GM12864 (cell line): ENCODE results near the gene RDH8.

ENCODE experiments used
- DNase-seq: peaks from one replicate; pipeline ENCODE4 v3.0.0-alpha.2; 2011; ENCODE audit warnings: low read depth
- H3K4me3 ChIP-seq: 2 replicates; pipeline ENCODE4 v1.5.1; 2011; ENCODE audit warnings: mild to moderate bottlenecking, low read depth, low read length, control low read depth
- TF ChIP-seq, protein P1 (sequence below): IDR thresholded peaks from 2 replicates; pipeline ENCODE4 v1.5.1; 2011; ENCODE audit warnings: low read depth, mild to moderate bottlenecking, moderate library complexity, low read length, control low read depth, inconsistent platforms; ENCODE audit errors: missing control alignments

The RDH8 gene

DNA sequence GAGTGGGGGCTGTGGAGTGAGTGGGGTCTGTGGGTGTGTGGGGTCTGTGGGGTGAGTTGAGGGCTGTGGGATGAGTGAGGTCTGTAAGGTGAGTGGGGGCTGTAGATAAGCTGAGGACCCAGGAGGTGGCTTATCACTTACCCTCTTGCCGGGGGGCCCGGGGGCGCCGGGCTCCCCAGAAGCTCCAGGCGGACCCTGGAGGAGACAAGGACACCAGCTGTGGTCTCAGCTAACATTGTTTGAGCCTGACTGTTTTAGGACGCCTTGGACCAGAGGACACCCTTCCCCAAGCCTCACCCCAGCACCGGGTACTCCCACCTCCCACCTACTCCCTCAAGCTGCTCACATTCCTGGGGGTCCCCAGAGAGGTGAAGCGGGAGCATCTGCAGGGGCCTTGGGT is 42.8 kb upstream of the RDH8 start:
- no peak overlapping the region for H3K4me3 ChIP-seq
- TF ChIP-seq, protein P1, sequence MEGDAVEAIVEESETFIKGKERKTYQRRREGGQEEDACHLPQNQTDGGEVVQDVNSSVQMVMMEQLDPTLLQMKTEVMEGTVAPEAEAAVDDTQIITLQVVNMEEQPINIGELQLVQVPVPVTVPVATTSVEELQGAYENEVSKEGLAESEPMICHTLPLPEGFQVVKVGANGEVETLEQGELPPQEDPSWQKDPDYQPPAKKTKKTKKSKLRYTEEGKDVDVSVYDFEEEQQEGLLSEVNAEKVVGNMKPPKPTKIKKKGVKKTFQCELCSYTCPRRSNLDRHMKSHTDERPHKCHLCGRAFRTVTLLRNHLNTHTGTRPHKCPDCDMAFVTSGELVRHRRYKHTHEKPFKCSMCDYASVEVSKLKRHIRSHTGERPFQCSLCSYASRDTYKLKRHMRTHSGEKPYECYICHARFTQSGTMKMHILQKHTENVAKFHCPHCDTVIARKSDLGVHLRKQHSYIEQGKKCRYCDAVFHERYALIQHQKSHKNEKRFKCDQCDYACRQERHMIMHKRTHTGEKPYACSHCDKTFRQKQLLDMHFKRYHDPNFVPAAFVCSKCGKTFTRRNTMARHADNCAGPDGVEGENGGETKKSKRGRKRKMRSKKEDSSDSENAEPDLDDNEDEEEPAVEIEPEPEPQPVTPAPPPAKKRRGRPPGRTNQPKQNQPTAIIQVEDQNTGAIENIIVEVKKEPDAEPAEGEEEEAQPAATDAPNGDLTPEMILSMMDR: no peak
- no peak for DNase-seq

DNA sequence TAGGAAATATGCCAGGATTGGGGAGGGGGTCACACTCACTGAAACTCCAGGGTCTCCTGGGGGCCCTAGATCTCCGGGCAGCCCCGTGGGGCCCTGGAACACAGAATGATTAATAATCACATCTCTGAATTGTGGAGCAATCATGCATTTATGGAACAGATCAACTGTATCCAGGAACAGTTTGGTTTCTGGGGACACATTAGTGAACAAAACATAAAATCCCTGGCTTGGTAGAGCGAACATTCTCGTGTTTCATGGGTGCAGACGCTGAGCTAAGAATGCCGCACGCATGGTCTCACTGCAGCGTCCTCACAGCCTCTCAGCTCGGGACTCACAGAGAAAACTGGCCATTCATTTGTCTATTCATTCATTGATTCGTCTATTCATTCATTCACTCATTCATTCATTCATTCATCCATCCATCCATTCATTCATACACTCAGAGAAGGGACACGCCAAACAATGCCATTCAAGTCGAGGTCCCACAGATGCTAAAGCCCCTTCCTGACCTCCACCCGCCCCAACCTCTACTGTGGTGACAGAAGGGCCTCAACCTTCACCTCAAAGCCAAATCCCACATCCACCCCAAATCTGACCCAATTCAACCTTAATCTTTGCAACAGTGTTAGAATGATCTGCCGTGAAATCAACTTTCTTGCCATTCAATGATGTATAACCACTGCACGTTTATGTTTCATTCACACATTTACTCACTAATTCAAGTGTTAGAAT is 42.0 kb upstream of the RDH8 start:
- TF ChIP-seq, protein P1: no peak
- no peak overlapping the region for H3K4me3 ChIP-seq
- no peak for DNase-seq

DNA sequence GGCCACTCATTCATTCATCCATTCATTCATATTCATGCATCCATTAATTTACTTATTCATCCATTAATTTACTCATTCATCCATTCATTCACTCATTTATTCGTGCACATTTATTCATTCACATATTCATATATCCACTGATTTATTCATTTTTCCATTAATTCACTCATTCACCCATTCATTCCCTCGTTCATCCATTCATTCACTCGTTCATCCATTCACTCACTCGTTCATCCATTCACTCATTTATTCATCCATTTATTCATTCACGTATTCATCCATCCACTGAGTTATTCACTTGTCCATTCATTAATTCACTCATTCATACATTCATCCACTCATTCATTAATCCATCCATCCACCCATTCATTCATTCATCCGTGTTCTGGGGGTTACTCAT is 41.2 kb upstream of the RDH8 start:
- TF ChIP-seq, protein P1: no peak
- H3K4me3 ChIP-seq: no peak overlapping the region
- no peak for DNase-seq

DNA sequence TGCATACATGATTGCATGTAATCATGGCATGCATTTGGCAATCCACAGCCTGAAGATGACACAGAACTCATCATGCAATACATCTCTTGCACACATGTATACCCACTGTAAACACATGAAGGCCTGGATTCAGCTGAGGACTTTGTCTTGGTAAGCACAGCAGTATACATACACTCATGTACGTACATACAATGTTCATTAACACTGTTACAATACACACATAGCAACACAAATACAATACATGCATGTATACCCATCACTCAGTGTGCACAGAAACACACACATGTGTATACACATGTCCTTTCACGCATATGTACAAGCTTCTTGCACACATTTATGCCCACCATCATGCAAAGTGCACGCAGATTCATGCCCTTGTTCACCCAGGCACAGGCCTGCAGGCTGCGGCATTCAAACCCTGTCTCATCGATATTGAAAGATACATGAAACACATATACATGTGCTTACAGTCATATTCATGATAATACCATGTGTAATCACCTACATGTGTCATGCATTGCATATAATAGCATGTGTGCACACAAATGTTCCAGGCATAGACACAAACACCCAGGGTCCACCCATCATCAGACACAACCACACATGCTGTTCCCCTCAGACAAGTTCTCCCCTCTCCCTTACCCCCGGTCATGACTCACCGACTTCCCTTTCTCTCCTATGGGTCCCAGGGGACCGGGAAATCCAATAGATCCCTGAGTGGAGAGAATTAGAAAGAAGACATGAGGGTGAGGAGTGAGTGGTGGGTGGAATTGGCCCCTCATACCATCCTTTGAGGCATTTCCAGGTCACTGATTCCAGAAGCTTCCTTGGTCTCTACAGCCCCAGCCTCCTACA is 31.6 kb upstream of the RDH8 start:
- DNase-seq: no peak
- TF ChIP-seq, protein P1: no peak
- H3K4me3 ChIP-seq: no peak overlapping the region

DNA sequence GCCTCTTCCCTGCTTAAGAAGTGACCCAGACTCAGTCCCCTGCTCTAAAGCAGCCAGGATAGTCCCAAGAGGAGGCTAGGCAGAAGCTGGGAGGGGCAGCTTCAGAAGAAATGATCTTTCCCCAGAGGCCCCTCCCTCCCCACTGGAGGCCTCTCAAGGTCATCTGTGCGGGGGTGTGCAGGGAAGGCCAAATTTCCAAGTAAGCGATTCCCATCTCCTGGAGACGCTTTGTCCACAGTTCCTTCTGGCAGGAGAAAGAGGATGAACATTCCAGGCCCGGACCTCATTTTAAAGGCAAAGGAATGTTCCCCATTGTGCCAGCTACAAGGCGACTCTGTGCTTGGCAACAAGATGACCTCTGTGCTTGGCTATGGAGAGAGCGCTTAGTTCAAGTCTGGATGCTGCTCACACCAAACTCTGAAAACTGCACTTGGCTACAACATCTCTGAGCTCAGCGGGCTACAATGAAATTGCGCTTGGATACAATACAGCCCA is 26.4 kb upstream of the RDH8 start:
- TF ChIP-seq, protein P1: no peak
- no peak for DNase-seq
- H3K4me3 ChIP-seq: no peak overlapping the region

DNA sequence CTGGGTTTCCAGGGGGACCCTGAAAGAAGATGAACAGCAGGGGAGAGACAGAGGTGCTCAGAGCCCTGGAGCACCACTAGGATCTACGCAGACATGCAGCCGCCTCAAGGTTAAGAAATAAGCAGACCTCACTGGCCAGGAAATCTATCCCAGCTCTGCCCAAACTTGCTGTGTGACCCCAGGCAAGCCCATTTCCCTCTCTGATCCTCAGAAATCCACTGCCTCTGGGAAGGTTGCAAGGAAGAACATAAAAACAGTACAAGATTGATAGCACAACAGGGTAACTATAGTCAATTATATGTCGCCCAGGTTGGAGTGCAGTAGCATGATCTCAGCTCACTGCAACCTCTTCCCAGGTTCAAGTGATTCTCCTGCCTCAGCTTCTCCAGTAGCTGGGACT is 23.8 kb upstream of the RDH8 start:
- DNase-seq: no peak
- TF ChIP-seq, protein P1: no peak
- no peak overlapping the region for H3K4me3 ChIP-seq
